GM18907 (cell line): ENCODE measurements around the gene TRIM50.
"Not testable (repeated sequence)": the region's sequence is repeated elsewhere in the genome, so short reads cannot be mapped to it uniquely, and the experiment has no call there.

Source experiments
- ATAC-seq: cut with Tn5 transposase; IDR thresholded peaks from one replicate; pipeline ENCODE4 v1.9.1; 2021; ENCODE audit warnings: mild to moderate bottlenecking, moderate library complexity; ENCODE audit not compliant: unreplicated experiment

The TRIM50 gene

DNA sequence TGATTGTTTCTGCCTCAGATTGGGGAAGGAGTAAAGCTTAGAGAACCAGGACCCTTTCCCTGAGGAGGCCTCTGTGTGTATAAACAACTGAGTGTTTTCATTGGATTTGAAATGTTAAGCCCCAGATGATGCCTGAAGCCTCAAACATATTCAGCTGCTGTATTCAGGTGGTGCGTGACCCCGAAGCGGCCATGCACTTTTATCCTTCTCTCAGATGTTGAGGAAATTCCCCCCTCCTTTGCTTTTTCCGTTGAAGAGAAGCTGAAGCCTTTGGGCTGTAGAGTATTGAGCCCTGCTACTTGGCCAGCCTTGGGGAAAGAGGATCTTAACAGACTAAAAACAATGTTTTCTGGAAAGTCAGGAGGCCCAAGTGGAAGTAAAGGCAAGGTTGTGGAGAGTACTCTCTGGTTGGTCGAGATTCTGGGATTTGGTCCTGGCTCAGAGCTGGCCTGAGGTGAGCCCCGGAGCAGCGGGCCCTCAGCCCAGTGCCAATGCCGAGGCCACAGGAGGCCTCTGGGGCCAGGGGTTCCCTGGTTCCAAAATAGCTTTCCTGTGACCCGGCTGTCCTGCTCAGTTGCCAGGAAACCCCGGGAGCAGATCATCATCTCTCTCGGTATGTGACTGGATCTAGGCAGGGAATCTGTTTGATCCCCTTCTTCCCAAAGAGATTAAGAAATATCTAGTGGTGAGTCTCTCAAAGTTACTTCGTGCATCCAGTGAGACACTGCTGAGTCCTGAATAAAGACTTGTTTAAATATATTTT is 22.6 kb upstream of the TRIM50 start:
- ATAC-seq = no peak

DNA sequence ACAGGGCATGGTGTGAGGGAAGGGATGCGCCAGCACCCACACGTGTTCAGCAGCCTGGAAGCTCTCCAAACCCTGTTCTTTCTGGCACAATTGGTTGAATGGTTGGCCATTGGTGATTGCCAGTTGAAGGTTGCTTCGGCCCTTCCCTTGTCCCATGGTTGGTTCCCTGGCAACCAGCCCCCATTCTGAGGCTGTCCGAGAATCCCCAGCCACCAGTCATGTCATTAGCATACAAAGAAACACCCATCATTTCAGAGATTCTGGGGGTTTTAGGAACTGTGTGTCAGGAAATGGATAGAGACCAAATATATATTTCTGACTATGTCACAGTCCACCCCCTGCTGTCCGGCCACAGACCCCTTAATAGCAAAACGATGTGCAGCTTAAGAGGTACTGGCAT is 21.9 kb upstream of the TRIM50 start:
- no peak for ATAC-seq

DNA sequence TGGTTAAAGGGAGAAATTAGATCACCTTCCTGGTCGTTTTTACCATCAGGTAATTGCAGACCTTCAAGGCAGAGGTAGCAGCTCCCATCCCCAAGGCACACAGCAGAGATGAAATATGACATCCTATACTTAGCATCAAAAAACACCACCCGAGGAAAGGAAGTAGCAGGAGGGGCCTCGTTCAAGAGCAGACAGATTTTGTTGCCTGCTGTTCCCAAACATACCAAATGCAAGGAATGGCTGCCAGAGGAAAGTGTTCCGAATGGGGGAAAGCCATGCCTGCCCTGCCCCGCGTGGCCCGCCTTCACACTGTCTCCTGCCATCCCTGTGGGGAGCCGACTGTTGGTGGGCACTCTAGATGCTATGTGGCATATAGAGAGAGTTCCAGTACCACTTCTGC is 18.1 kb upstream of the TRIM50 start:
- ATAC-seq = no peak

DNA sequence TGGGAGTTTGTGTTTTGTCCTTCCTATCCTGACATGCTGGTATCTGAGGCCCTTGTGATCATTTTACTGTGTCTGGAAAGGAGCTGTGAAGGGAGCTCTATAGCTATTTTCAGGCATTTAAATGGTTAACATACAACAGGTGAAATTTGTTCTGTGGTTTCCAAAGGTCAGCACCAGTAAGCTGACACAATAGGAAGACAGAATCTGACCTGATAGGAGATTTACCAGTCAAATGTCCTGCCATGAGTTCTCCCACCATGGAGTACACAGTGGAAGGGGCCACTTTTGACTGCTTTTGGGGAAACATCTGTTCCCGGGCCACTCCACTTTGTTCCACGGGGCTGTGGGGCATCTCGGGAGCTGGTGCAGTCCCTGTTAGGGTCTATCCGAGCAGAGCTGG is 17.7 kb upstream of the TRIM50 start:
- no peak for ATAC-seq

DNA sequence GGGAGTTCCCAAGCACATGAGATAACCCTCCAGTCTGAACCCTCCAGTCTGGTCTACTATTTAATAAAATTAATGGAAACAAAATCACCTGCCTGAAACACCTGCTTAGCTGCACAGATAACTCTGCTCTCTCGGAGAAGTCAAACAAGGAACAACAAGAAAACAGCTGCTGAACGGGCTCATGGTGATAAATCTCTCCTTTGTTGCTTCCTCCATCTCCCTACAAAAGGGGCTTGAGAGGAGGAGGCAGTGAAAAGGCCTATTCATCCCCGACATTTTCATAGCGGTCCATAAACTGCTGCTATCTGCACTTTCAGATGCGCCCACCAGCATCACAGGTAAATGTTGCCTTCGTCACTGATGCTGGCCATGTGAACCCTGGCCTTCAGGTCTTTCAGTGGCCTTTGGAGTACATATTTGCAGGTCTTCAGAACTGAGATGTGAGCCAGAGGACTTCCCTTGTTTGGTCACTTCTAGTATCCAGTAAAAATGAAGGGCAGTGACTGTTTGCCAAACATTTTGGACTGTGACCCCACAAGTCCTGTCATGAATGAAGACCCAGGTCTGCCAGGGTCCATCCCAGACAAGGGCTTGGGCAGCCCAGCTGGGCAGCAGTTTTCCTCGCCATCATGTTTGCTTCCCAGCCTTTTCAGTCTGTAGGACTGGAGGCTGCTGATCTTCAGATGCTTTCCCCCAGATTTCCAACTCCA is 15.9 kb upstream of the TRIM50 start:
- ATAC-seq = no peak

DNA sequence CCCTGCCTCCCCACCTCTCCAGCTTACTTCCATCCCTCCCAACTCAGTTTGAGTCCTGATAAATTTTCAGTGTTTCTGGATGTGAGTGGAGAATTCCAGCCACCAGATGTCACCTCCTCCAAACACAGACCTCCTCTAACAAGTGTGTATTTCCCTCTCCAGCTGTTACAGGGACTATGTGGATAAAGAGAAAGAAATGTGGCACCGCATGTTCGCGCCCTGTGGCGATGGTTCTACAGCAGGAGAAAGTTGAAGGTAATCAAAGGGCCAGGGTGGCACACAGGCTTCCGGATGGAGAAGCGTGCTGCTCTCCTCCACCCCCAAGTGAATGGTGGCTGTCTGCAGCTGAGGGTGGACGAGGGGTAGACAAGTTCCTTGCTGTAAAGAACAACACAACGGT is 14.8 kb upstream of the TRIM50 start:
- ATAC-seq = no peak

DNA sequence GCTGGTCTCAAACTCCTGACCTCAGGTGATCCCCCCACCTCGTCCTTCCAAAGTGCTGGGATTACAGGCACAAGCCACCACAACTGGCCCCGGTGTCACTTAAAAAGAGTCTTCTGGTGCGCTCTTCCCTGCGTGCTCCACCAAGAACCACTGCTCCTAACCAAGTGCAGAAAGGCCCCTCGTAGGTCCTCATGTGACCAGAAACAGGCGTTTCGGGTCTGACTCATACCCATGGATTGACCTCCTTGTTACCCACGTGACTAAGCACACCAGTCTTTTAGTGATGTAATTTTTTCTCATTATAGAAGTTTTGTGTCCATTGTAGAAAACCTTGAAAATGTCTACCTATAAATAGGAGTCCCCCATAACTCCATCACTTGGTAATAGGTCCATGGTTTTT is 14.0 kb upstream of the TRIM50 start:
- ATAC-seq = no peak

DNA sequence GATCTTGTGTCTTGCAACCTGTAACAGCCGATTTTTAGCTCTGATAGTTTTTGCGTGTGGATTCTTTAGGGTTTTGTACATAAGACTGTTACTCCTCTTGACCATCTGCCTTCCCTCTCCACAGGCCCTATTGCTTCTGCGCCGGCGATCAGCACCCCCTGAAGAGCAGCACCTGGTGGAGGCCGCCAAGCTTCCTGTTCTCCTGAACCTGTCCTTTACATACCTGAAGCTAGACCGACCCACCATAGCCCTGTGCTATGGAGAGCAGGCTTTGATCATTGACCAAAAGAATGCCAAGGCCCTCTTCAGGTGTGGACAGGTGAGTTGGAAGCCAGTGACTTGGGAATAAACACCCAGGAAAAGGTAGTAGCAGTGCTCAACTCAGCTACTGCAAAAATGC is 12.6 kb upstream of the TRIM50 start:
- no peak for ATAC-seq

DNA sequence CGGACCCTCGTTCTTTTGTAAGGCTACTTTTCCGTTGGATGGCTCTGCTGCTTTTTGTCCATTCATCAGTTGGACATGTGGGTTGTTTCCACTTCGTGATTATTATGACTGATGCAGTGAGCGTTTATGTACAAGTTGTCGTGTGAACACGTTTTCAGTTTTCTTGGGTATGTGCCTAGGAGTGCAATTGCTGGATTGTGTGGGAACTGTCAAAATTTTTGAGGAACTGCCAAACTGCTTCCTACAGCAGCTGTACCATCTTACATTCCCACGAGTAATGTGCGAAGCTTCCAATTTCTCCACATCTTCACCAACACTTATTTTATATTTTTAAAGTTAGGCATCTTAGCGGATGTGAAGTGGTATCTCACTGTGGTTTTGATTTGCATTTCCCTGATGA is 10.4 kb upstream of the TRIM50 start:
- ATAC-seq = no peak

DNA sequence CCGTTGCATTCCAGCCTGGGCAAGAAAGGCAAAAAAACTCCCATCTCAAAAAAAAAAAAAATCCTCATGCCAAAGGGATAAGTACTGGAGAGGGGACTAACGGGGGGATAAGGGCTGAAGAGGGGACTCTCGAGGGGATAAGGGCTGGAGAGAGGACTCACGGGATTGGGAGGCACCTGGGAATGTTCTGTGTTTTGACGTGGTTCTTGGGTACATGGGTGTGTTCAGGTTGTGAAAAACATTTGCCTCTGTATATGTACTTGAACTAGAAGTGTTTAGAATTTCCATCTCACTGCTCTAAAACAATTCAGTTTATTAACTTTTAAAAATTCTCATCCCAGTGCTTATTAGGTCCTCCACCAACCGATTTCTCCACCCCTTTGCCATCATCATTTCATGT is 4.6 kb upstream of the TRIM50 start:
- ATAC-seq = no peak

DNA sequence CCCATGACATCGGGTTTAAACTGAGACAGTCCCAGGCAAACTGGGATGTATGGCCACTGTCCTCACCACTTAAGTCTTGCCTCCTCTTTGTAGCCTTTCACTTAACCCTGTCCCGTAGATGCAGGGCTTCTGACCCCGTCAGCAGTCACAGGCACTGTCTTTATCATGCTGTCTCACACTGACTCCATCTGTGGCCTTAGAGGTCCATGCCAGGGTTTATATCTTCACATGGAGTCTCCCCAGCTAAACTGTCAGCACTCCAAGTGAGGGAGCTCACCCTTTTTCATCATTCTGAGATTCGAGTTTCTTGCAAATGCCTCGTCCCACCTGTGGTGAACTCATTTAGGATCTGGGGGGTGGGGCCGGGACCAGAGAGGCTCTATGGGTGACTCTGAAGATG is 2.9 kb upstream of the TRIM50 start:
- ATAC-seq = no peak

DNA sequence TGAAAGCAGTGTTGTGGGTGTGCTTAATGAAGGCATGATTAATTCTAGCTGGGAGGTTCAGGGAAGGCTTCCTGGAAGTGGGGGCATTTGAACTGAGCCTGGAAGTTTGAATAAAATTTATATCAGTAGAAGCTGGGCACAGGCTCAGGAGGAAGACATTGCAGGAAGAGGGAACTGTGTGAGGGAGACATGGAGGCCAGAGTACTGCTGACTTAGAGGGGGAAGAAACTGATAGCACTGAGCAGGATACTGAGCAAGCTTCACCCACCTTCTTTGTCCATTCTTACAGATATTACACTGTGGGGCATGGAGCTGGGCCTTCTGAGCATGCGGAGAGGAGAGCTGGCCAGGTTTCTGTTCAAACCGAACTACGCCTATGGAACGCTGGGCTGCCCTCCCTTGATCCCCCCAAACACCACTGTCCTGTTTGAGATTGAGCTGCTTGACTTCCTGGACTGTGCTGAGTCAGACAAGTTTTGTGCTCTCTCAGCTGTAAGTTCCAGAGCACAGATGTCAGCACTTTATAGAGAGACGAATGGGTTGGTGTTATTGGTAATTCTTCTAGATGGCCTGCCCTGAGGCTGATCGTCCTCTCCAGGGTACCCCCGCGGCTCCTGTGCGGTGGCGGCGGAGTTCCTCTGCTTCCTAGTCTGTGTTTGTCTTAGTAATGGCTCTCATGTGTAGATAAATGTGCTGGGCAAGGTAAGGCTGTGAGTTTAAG is 2.1 kb upstream of the TRIM50 start:
- ATAC-seq = no peak

DNA sequence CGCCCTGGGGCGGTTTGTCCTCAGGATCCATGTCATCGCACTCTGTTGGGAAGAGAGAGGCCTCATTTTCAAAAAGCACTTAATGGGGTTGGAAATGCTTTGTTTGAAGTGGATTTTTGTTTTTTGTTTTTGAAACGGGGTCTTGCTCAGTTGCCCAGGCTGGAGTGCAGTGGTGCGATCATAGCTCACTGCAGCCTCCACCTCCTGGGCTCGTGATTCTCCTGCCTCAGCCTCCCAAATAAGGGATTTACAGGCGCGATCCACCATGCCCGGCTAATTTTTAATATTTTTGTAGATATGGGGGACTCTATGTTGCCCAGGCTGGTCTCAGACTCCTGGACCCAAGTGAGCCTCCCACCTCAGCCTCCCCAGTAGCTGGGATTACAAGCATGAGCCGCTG is 814 bp upstream of the TRIM50 start:
- no peak for ATAC-seq

DNA sequence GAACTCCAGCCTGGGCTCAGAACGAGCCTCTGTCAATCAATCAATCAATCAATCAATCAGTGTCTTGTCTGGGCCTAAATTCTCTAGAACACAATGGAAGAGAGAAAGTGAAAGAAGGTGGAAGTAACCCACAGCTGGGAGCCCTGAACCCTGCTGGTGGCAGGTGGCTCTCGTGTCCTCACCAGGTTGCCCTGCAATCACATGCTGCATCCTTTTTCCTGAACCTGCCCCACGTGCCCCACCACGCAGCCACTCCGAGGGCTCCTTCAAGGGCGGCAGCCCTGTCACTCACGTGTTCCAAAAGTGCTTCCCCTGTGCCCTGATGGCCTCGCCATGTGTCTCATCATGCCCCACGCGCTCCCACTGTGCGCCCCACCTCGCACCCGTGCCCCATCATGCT is 433 bp downstream of the TRIM50 start:
- ATAC-seq = not testable (repeated sequence)

DNA sequence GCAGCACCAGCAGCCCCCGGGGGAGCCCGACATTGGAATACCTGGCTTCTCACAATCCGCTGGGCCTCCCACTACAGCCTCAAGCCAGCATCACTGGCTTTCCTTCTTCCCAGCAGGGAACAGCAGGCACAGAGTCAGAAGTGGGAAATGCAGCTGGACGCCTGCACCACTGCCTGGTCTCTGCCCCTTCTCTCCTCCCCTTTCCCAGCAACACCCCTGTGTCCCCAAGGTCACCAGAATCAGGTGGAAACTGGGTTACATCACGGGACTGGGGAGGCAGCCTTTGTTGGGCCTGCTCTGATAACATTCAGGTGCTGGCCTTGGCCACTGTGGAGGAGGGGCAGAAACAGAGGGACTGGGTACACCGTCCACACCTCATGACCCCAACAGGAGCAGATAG is 2.5 kb downstream of the TRIM50 start:
- not testable (repeated sequence) for ATAC-seq

DNA sequence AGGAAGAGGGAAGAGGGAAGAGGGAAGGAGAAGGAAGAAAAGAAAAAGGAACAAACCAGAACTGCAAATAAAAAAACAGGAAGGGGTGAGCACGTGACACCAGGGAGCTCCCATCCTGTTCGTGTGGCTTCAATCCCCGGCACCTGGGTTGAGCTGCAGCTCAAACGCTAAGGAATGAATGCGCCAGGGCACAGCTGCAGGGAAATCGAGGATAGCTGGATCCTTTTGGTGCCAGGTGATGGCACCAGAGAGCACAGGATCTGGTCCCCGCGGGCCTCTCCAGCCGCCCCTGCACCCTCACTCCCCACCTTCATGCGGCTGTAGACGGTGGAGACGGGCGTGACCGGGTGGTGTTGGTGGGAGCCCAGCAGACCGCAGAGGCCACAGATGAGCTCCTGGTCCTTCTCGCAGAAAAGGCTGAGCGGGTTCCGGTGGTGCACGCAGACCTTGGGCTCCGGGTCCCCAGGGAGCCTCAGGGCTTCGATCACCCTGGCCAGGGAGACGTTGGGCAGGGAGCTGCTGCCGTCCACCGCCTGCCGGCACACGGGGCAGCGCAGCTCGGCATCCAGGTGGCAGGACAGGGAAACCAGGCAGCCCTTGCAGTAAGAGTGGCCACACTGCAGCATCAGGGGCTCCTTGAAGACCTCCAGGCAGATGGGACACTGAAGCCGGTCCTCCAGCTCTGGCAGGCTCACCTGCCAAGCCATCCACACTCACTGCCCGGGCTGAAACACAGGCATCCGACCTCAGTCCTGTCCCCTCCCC is 3.6 kb downstream of the TRIM50 start:
- ATAC-seq = peak; percentile 68

DNA sequence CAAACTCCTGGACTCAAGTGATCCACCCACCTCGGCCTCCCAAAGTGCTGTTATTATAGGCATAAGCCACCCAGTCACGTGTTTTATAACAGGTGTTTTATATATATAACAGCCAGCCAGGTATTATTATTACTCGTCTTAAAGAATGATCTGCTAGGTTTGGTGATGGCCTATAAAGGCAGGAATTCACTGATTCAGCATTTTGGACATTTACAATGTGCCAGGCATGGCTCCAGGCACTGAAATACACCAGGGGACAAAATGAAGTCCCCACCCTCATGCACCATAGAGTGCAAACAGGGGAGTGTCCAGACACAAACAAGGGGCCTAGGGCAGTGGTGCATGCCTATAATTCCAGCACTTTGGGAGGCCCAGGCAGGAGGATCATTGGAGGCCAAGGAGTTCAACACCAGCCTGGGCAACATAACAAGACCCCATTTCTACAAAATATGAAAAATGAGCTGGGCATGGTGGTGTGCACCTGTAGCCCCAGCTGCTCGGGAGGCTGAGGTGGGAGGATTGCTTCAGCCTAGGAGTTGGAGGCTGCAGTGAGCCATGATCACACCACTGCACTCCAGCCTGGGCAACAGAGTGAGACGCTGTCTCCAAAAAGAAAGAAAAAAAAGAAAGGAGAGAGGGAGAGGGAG is 4.3 kb downstream of the TRIM50 start:
- not testable (repeated sequence) for ATAC-seq

DNA sequence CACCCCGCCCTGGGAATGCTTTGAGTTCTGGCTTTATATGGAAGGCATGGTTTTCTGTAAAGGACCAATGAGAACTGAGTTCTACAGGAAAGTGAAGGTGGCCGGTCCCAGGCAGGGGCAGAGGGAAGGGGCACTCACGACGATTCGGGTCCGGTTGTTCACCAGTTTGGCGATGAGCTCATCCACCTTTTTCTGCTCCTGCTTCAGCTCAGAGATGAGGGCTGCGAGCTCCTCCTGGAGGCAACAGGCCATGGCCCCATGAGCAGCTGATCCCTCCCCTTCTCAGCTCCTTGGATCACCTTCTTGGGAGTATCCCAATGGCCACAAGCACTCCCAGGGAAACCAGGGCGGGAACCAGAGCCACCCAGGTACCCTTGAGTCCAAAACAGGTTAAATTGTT is 7.9 kb downstream of the TRIM50 start:
- not testable (repeated sequence) for ATAC-seq

DNA sequence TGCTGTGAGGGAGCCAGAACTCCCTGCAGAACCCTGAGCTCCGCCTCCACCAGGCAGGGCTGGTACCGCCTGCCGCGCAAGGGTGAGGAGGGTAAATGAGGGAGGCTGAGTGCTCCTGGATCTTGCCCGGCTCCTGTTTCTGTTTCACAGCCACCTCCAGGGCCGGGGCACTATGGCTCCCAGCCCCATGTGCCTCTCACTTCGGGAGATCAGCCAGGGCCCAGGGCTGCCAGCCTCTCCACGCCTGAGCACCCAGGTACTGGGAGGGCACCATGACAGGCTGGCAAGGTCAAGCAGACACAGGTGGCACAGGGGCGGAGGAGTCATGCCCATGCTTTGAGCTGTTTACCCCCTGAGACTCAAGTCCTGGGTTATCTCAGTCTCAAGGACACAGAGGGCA is 8.3 kb downstream of the TRIM50 start:
- not testable (repeated sequence) for ATAC-seq

DNA sequence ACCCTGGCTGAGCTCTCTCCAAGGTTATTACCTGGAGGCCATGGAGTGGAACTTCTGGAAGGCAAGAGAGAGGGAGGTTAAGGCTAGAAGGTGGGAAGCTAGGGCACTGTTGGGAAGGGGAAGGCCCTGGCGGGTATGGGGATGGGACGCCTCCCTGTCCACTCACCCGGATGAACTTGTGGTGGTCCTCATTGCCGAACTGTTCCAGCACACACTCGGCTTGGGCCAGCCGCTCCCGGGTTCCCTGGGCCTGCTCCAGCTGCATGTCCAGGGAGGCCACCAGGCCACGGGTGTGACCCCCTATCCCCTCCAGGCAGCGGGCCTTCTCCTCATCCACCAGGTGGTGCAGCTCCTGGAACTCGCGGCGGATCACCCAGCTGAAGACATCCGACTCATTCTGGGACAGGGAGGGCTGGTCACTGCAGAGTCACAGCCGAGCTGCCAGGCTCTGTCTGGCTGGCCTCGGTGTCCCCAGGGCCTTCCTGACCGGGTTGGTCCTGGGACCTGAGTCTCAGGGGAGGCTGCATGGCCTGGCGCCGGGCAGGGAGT is 9.2 kb downstream of the TRIM50 start:
- ATAC-seq = not testable (repeated sequence)
